HG03457 (cell line): ENCODE measurements around the gene ANKAR.
"Not testable (repeated sequence)": the region's sequence is repeated elsewhere in the genome, so short reads cannot be mapped to it uniquely, and the experiment has no call there.

Experiments
- ATAC-seq: cut with Tn5 transposase; IDR thresholded peaks from one replicate; pipeline ENCODE4 v1.9.1; 2021; ENCODE audit warnings: moderate number of reproducible peaks; ENCODE audit not compliant: unreplicated experiment

The ANKAR gene

GRCh38 chr2:189659734-189660133 is 14.7 kb upstream of the ANKAR start:
- no peak for ATAC-seq

GRCh38 chr2:189660803-189661147 is 13.7 kb upstream of the ANKAR start:
- no peak for ATAC-seq

DNA sequence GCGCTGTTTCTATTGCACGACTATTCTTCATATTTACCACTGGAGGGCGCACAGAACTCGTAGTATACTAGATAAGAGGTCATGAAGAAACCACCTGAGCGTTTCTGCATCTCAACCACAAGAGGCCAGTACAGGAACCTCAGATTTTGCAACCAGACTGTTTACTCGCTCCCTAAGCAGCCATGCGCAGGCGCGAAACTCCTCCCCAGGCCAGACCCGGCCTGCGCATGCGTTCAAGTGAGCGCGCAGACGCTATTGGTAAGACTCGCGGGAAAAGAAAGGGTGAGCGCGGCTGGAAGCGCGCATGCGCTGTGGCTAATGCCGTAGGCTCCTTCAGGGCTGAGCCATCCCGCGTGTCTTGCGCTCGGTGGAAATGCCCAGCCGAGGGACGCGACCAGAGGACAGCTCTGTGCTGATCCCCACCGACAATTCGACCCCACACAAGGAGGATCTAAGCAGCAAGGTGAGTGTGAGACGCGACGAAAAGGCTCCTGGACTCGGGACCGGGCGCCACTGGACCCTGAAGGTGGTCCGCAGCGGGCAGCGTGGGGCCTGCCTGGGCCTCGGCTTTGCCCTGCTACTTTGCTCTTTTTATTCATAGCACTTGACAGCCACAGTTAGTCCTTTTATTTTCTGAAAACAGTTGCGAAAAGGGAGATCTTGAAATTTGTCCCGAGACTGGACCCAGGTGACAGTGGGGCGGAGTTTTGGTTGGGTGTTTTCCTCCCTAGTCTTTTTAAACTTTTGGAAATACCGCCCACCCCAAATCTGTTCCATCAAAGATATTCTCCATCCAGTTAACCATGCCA is 13.1 kb upstream of the ANKAR start, which contains the start of gene ASNSD1:
Gene ASNSD1 (plus strand): TSS at position 312 of the 809 bp plus-strand sequence. CDS start 4,674 bp downstream, outside the sequence.
- peak; percentile 97 for ATAC-seq

DNA sequence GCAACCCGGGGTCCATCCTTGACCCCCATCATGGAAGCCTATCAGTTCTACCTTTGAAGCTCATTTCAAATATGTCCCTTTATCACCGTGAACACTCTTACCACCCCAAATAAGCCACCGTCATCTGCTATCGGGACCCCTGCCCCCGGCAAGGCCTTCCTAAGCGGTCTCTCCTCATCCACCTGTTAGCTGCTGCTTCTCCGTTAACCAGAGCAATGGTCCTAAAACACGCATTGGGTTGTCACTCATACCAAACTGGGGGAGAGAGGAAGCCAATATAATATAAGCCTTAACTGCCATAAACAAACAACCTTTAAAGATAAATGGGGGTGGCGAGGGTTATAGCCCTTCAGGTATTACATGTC is 12.5 kb upstream of the ANKAR start:
- ATAC-seq: no peak

GRCh38 chr2:189662669-189663226 is 11.7 kb upstream of the ANKAR start:
- no peak for ATAC-seq

DNA sequence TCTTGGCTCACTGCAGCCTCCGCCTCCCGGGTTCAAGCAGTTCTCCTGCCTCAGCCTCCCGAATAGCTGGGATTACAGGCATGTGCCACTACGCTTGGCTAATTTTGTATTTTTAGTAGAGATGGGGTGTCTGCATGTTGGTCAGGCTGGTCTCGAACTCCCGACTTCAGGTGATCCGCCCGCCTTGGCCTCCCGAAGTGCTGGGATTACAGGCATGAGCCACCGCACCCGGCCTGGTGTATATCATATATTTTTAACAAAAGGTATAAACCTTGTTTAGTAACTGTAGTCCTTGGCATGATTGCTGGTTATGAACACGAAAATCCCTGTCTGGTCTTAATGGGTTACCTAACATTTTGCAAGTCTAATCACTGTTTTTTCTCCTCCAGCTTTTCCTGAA is 11.2 kb upstream of the ANKAR start:
- ATAC-seq: not testable (repeated sequence)

- no peak for ATAC-seq
These were observed 4.6 kb upstream of the ANKAR start for GRCh38 chr2:189669913-189670312.

- no peak for ATAC-seq
These were observed 653 bp upstream of the ANKAR start for GRCh38 chr2:189673661-189674373.

DNA sequence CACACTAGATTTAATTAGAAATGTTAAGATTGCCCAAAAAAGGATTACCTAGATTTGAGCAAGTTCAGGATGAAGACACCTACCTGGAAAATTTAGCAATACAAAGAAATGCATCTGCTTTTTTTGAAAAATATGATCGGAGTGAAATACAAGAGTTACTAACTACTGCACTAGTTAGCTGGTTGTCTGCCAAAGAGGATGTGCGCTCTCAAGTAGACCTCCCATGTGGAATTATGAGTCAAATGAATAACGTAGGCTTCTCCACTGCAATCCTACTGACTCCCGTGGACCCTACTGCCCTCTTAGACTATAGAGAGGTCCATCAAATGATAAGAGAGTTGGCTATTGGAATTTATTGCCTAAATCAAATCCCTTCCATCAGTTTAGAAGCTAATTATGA is 2.0 kb downstream of the ANKAR start:
- no peak for ATAC-seq

GRCh38 chr2:189679226-189679625 is 4.8 kb downstream of the ANKAR start:
- no peak for ATAC-seq

DNA sequence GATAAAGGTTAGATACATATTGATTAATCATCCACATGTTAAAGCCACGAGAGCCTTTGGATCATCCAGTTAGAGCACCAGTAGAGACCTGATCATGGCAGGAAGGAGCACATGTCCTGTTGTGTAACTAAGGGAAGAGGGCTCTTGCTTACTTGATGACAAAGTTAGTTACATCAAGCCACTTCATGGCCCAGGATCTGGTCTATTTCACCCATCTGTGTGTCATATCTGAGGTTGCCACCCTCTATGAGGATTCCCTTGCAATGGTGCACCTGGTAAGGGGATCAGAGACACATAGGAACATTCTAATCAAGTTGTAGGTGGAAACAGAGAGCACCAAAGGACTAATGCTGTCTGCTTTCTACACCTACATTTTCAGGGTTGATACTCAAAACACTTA is 6.7 kb downstream of the ANKAR start:
- no peak for ATAC-seq

DNA sequence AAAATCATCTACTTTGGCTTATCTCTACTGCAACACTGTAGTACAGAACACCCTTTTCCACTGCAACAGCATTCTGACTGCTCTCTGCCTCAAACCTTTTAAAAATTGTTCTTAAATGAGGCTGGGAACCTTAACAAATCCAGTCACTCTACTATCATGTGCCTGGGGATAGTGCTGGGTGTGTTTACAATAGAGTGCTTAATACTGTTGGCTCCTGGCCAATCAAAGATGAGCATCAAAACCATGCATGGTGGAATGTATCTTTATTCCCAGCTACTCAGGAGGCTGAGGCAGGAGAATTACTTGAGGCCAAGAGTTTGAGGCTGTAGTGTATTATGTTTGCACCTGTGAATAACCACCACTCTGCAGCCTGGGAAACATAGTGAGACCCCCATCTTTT is 7.4 kb downstream of the ANKAR start:
- no peak for ATAC-seq

- ATAC-seq: no peak
These were observed 8.9 kb downstream of the ANKAR start for GRCh38 chr2:189683348-189683747.

GRCh38 chr2:189684811-189685210 is 10.3 kb downstream of the ANKAR start:
- ATAC-seq: no peak

DNA sequence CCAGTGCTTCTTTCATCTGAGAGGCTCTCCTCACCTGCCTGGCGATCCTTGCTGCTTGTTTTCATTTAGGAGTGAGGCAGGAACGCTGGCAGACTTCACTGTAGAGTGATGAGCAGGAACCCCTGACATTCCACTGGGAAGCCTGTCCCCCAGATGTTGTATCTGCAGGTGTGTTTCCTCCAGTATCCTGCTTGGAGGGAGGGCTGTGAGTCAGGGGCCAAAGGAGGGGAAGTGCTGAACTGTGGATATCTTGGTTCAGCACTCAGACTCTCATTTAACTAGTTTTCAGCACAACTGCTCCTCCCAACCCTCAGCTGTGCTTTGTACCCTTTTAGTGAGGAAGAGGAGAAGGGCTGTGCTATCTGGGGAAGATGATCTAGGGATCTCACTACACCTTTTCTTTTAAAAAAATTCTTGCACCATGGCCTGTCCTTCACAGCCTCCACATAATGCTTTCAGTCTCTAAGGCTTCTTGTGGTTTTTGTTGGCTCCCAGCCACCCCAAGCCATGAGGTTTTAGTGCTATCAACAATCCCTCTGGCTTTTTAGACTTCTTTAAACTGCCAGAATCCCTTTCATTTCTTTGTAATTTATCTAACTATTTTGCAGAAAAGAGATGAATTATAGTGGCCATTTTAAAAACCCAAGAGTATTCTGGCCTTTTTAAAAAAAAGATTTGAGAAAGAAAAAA is 11.2 kb downstream of the ANKAR start:
- ATAC-seq: no peak

DNA sequence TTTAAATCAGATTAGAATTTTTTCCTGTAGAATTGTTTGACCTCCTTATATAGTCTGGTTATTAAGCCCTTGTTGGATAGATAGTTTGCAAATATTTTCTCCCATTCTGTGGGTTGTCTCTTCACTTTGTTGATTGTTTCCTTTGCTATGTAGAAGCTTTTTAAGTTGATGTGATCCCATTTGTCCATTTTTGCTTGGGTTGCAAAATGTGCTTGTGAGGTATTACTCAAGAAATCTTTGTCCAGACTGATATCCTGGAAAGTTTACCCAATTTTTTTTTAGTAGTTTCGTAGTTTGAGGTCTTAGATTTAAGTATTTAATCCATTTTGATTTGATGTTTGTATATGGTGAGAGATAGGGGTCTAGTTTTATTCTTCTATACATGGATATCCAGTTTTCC is 13.3 kb downstream of the ANKAR start:
- not testable (repeated sequence) for ATAC-seq

GRCh38 chr2:189696223-189696622 is 21.8 kb downstream of the ANKAR start:
- ATAC-seq: no peak

DNA sequence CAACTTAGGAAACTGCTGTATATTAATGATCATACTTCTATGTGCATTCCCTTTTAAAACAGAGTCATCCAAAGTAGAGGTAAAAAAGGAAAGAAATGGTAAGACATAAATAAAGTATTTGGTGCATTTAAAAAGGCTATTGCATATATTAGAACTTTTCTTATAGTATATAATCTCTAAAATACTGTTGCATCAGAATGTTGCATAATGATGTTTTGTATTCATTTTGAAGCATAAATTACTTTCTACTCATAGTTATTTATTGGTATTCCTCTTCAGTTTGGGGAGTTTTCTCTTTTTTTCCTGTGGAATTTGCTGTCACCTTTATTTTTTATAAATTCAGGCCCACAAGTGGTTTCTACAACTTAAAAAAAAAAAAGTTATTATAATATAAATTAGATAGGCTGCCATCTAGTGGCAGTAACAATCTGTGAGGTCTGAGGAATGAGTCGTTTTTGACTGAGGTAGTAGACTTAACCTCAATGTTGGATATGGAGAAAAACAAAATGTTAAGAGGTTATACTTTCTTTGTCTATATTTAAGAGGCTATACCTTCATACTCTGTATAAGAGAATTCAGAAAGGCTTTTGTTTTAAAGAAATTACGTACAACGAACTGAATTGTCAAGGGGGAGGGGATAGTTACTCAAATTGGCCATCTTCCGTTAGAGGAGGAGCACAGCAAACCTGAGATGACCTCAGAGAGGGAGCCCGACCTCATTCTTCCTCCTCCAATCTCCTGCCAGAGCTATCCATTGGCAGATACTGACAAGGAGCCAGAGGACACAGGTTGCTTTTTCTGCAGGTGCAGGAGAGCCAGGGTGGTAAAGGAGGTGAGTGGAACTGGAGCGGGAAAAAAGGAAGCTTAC is 23.8 kb downstream of the ANKAR start:
- no peak for ATAC-seq

DNA sequence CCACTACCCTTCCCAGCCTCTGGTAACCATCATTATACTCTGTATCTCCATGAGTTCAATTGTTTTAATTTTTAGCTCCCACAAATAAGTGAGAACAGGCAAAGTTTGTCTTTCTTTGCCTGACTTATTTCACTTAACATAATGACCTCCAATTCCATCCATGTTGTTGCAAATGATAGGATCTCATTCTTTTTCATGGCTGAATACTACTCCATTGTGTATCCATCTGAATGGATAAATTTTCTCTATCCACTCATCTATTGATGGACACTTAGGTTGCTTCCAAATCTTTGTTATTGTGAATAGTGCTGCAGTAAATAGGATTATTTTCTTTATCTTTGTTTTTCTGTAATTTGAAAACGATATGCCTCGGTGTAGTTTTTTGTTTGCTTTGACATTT is 26.2 kb downstream of the ANKAR start:
- ATAC-seq: no peak

GRCh38 chr2:189702071-189702470 is 27.6 kb downstream of the ANKAR start:
- no peak for ATAC-seq
